Ishikawa (cell line): ENCODE measurements around the gene ADAMTS15.

Experiments used
- CEBPB ChIP-seq: IDR thresholded peaks from 2 replicates; pipeline ENCODE4 v1.6.1; 2012
- CREB1 ChIP-seq: IDR thresholded peaks from 2 replicates; pipeline ENCODE4 v1.6.1; 2012; ENCODE audit warnings: low read depth
- EGR1 ChIP-seq: IDR thresholded peaks from 2 replicates; pipeline ENCODE4 v1.6.1; 2012
- EP300 ChIP-seq: IDR thresholded peaks from 2 replicates; pipeline ENCODE4 v1.6.1; 2012; ENCODE audit warnings: borderline replicate concordance
- FOXM1 ChIP-seq: IDR thresholded peaks from 2 replicates; pipeline ENCODE4 v1.6.1; 2012; ENCODE audit warnings: low read depth, borderline replicate concordance
- NFIC ChIP-seq: IDR thresholded peaks from 2 replicates; pipeline ENCODE4 v1.6.1; 2012
- RAD21 ChIP-seq: IDR thresholded peaks from 2 replicates; pipeline ENCODE4 v1.6.1; 2012; ENCODE audit warnings: low read depth
- TAF1 ChIP-seq: IDR thresholded peaks from 2 replicates; pipeline ENCODE4 v1.6.1; 2012; ENCODE audit warnings: low read depth, mild to moderate bottlenecking
- TCF12 ChIP-seq: IDR thresholded peaks from 2 replicates; pipeline ENCODE4 v1.6.1; 2012; ENCODE audit warnings: low read depth
- TEAD4 ChIP-seq: IDR thresholded peaks from 2 replicates; pipeline ENCODE4 v1.6.1; 2012
- YY1 ChIP-seq: IDR thresholded peaks from 2 replicates; pipeline ENCODE4 v1.6.1; 2012; ENCODE audit warnings: low read depth
- ZBTB7A ChIP-seq: IDR thresholded peaks from 2 replicates; pipeline ENCODE4 v1.6.1; 2012; ENCODE audit warnings: low read depth
- TF ChIP-seq, protein P1 (sequence below): IDR thresholded peaks from 2 replicates; pipeline ENCODE4 v1.6.1; 2012
- TF ChIP-seq, protein P2 (sequence below): IDR thresholded peaks from 2 replicates; pipeline ENCODE4 v1.6.1; 2012
- TF ChIP-seq, protein P3 (sequence below): IDR thresholded peaks from 2 replicates; pipeline ENCODE4 v1.6.1; 2012; ENCODE audit warnings: low read depth, mild to moderate bottlenecking

ADAMTS15 gene

DNA sequence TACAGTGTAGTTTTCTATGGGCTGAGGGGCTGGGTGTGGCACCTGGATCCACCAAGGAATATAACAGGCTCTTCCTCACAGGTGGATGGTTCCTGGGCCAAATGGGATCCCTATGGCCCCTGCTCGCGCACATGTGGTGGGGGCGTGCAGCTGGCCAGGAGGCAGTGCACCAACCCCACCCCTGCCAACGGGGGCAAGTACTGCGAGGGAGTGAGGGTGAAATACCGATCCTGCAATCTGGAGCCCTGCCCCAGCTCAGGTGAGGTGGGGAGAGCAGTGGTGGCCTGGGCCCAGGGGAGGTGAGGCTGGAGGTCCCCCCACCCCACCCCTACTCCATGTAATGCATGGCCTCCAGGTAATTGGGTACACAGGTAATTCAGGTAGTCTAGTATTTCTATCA lies 20.7 kb downstream of the ADAMTS15 start:
- TF ChIP-seq, protein P1, sequence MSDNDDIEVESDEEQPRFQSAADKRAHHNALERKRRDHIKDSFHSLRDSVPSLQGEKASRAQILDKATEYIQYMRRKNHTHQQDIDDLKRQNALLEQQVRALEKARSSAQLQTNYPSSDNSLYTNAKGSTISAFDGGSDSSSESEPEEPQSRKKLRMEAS: no peak
- TF ChIP-seq EGR1 (no peak), TCF12 (no peak), CREB1 (no peak), FOXM1 (no peak), NFIC (no peak), TEAD4 (no peak), EP300 (no peak), TAF1 (no peak)
- TF ChIP-seq, protein P2, sequence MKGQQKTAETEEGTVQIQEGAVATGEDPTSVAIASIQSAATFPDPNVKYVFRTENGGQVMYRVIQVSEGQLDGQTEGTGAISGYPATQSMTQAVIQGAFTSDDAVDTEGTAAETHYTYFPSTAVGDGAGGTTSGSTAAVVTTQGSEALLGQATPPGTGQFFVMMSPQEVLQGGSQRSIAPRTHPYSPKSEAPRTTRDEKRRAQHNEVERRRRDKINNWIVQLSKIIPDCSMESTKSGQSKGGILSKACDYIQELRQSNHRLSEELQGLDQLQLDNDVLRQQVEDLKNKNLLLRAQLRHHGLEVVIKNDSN: no peak

- no peak for TF ChIP-seq TCF12
- TF ChIP-seq, protein P3, sequence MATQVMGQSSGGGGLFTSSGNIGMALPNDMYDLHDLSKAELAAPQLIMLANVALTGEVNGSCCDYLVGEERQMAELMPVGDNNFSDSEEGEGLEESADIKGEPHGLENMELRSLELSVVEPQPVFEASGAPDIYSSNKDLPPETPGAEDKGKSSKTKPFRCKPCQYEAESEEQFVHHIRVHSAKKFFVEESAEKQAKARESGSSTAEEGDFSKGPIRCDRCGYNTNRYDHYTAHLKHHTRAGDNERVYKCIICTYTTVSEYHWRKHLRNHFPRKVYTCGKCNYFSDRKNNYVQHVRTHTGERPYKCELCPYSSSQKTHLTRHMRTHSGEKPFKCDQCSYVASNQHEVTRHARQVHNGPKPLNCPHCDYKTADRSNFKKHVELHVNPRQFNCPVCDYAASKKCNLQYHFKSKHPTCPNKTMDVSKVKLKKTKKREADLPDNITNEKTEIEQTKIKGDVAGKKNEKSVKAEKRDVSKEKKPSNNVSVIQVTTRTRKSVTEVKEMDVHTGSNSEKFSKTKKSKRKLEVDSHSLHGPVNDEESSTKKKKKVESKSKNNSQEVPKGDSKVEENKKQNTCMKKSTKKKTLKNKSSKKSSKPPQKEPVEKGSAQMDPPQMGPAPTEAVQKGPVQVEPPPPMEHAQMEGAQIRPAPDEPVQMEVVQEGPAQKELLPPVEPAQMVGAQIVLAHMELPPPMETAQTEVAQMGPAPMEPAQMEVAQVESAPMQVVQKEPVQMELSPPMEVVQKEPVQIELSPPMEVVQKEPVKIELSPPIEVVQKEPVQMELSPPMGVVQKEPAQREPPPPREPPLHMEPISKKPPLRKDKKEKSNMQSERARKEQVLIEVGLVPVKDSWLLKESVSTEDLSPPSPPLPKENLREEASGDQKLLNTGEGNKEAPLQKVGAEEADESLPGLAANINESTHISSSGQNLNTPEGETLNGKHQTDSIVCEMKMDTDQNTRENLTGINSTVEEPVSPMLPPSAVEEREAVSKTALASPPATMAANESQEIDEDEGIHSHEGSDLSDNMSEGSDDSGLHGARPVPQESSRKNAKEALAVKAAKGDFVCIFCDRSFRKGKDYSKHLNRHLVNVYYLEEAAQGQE: no peak
- TF ChIP-seq, protein P2: no peak
- no peak for TF ChIP-seq TEAD4
- TF ChIP-seq CREB1: no peak
- TF ChIP-seq FOXM1: no peak
- no peak for TF ChIP-seq RAD21
- no peak for TF ChIP-seq TAF1
- TF ChIP-seq YY1: no peak
- no peak for TF ChIP-seq EP300
- TF ChIP-seq, protein P1: no peak
- TF ChIP-seq EGR1: no peak
- no peak for TF ChIP-seq ZBTB7A
- TF ChIP-seq NFIC: no peak
- TF ChIP-seq CEBPB: no peak
Measured at GRCh38 chr11:130470832-130471706, 22.6 kb downstream of the ADAMTS15 start.

GRCh38 chr11:130471731-130472433 lies 23.4 kb downstream of the ADAMTS15 start:
- TF ChIP-seq FOXM1 (no peak), CREB1 (no peak), TCF12 (no peak), ZBTB7A (no peak), NFIC (no peak), TAF1 (no peak), YY1 (no peak), TEAD4 (no peak), EGR1 (no peak), EP300 (no peak), CEBPB (no peak), RAD21 (no peak)
- TF ChIP-seq, protein P2: no peak
- TF ChIP-seq, protein P3: no peak
- TF ChIP-seq, protein P1: no peak

GRCh38 chr11:130472434-130472961 lies 24.1 kb downstream of the ADAMTS15 start:
- no peak for TF ChIP-seq FOXM1
- no peak for TF ChIP-seq CREB1
- no peak for TF ChIP-seq NFIC
- no peak for TF ChIP-seq YY1
- no peak for TF ChIP-seq ZBTB7A
- TF ChIP-seq, protein P3: no peak
- TF ChIP-seq TCF12: no peak
- TF ChIP-seq, protein P2: no peak
- TF ChIP-seq RAD21: no peak
- TF ChIP-seq CEBPB: no peak
- TF ChIP-seq TAF1: no peak
- no peak for TF ChIP-seq EGR1
- TF ChIP-seq EP300: no peak
- TF ChIP-seq TEAD4: no peak
- TF ChIP-seq, protein P1: no peak
